Measurements from ENCODE around the gene CDKL4.
"Not testable (repeated sequence)": the region's sequence is repeated elsewhere in the genome, so short reads cannot be mapped to it uniquely, and the experiment has no call there.

The CDKL4 gene

GRCh38 chr2:39202639-39203369, 41.0 kb downstream of the CDKL4 start:
- Histone ChIP-seq H3K36me3 (ENCODE audit: insufficient read depth, low read length) (no peaks in the 10 kb centered on the region), H3K9ac (ENCODE audit: insufficient read length) (peak overlapping the region; percentile 41), H3K4me3 (peak overlapping the region; percentile 64), H3K27ac (peak overlapping the region; percentile 61; the same call in 1 of the 2 replicates), H3K9me3 (ENCODE audit: low read depth, low read length) (no peaks in the 10 kb centered on the region)
- TF ChIP-seq POLR2AphosphoS5 (IDR thresholded peaks at IDR 0.05; ENCODE audit: borderline replicate concordance, low read depth, low read length): no peak
- no peak for TF ChIP-seq FOXP2 (optimal IDR thresholded peaks at IDR 0.05; ENCODE audit: control extremely low read depth, extremely low read length, insufficient read depth)
- TF ChIP-seq EZH2 (IDR thresholded peaks at IDR 0.05): no peak
- DNase-seq (ENCODE audit: low read depth, low spot score): no peak

- not testable (repeated sequence) for DNase-seq (ENCODE audit: low read depth, low spot score); H3K27ac ChIP-seq; H3K4me3 ChIP-seq; H3K9ac ChIP-seq (ENCODE audit: insufficient read length); H3K36me3 ChIP-seq (ENCODE audit: insufficient read depth, low read length); H3K9me3 ChIP-seq (ENCODE audit: low read depth, low read length)
Measured at GRCh38 chr2:39197003-39197402, 46.8 kb downstream of the CDKL4 start.

DNA sequence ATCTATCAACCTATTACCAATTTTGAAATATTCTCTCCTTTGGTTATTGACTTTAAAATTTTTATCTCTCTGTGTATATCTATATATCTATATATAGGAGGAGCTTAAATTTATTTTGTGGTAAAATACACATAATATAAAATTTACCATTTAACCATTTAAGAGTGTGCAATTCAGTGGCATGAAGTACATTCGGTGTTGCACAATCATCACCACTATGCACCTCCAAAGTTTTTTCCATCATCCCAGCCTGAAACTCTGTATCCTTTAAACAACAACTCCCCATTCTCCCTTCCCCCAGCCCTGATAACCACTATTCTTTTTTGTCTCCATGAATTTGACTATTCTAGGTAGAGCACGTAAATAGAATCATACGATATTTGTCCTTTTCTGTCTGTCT, 49.1 kb downstream of the CDKL4 start:
- no peak for TF ChIP-seq EZH2 (IDR thresholded peaks at IDR 0.05)
- TF ChIP-seq POLR2AphosphoS5 (IDR thresholded peaks at IDR 0.05; ENCODE audit: borderline replicate concordance, low read depth, low read length): no peak
- no peak for TF ChIP-seq FOXP2 (optimal IDR thresholded peaks at IDR 0.05; ENCODE audit: control extremely low read depth, extremely low read length, insufficient read depth)
- Histone ChIP-seq H3K4me3 (no peak overlapping the region), H3K27ac (no peak overlapping the region), H3K36me3 (ENCODE audit: insufficient read depth, low read length) (no peaks in the 10 kb centered on the region), H3K9ac (ENCODE audit: insufficient read length) (no peak overlapping the region), H3K9me3 (ENCODE audit: low read depth, low read length) (no peaks in the 10 kb centered on the region)
- no peak for DNase-seq (ENCODE audit: low read depth, low spot score)

DNA sequence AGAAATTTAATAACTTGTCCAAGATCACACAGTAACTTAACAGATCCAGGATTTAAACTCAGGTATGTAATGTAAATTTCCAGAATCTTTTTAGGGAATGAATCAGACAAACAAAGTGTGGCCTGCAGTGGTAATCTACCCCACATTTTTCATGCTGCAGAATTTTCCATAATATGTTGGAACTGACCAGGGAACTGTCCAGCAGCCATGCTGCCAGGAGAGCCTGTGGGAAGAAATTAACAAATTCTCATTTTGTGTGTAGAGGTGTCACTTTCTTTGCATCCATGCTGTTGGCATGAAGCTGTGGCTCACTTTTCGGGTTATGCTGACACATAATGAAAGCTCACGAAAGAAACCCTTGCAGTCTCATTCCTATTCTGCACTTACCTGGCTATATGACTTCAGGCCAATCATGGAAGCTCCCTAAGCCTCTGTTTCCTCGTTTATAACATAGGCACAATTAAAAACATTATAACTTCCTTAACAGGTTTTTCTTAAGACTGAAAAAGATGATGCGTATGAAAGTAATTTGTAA, 54.7 kb downstream of the CDKL4 start:
- H3K9ac ChIP-seq (ENCODE audit: insufficient read length): no peak overlapping the region
- H3K36me3 ChIP-seq (ENCODE audit: insufficient read depth, low read length): no peaks in the 10 kb centered on the region
- H3K4me3 ChIP-seq: no peak overlapping the region
- peak overlapping the region; percentile 58; the same call in 1 of the 2 replicates for H3K27ac ChIP-seq
- DNase-seq (ENCODE audit: low read depth, low spot score): no peak
- no peak for TF ChIP-seq FOXP2 (optimal IDR thresholded peaks at IDR 0.05; ENCODE audit: control extremely low read depth, extremely low read length, insufficient read depth)
- no peak for TF ChIP-seq EZH2 (IDR thresholded peaks at IDR 0.05)
- TF ChIP-seq POLR2AphosphoS5 (IDR thresholded peaks at IDR 0.05; ENCODE audit: borderline replicate concordance, low read depth, low read length): no peak
- no peaks in the 10 kb centered on the region for H3K9me3 ChIP-seq (ENCODE audit: low read depth, low read length)

DNA sequence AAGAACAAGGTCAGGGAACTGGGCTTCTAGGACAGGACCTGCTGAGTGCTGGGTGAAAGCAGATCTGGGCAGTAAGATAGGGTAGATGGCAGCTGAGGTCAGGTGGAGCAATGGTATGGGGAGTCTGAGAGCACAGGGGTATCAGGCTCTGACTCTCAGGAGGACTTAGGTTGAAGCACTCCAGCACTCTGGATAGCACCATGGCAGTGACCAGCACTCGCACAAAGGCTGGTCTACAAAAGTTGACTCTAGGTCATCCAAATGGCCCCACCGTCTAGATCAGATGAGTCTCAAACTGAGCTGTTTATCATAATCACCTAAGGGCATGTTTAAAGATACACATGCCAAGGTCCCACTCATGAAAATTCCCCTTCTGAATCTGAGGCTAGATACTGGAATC, 60.1 kb downstream of the CDKL4 start:
- no peak overlapping the region for H3K9ac ChIP-seq (ENCODE audit: insufficient read length)
- H3K27ac ChIP-seq: no peak overlapping the region
- no peak for TF ChIP-seq EZH2 (IDR thresholded peaks at IDR 0.05)
- TF ChIP-seq POLR2AphosphoS5 (IDR thresholded peaks at IDR 0.05; ENCODE audit: borderline replicate concordance, low read depth, low read length): no peak
- TF ChIP-seq FOXP2 (optimal IDR thresholded peaks at IDR 0.05; ENCODE audit: control extremely low read depth, extremely low read length, insufficient read depth): no peak
- H3K9me3 ChIP-seq (ENCODE audit: low read depth, low read length): no peaks in the 10 kb centered on the region
- H3K4me3 ChIP-seq: no peak overlapping the region
- H3K36me3 ChIP-seq (ENCODE audit: insufficient read depth, low read length): no peaks in the 10 kb centered on the region
- no peak for DNase-seq (ENCODE audit: low read depth, low spot score)

GRCh38 chr2:39181297-39181696, 62.5 kb downstream of the CDKL4 start:
- H3K9me3 ChIP-seq (ENCODE audit: low read depth, low read length): no peaks in the 10 kb centered on the region
- no peak for DNase-seq (ENCODE audit: low read depth, low spot score)
- H3K4me3 ChIP-seq: no peak overlapping the region
- no peak overlapping the region for H3K9ac ChIP-seq (ENCODE audit: insufficient read length)
- TF ChIP-seq FOXP2 (optimal IDR thresholded peaks at IDR 0.05; ENCODE audit: control extremely low read depth, extremely low read length, insufficient read depth): no peak
- no peak for TF ChIP-seq POLR2AphosphoS5 (IDR thresholded peaks at IDR 0.05; ENCODE audit: borderline replicate concordance, low read depth, low read length)
- no peak for TF ChIP-seq EZH2 (IDR thresholded peaks at IDR 0.05)
- no peak overlapping the region for H3K27ac ChIP-seq
- H3K36me3 ChIP-seq (ENCODE audit: insufficient read depth, low read length): no peaks in the 10 kb centered on the region

GRCh38 chr2:39179974-39180960, 63.5 kb downstream of the CDKL4 start:
- H3K9me3 ChIP-seq (ENCODE audit: low read depth, low read length): no peaks in the 10 kb centered on the region
- H3K9ac ChIP-seq (ENCODE audit: insufficient read length): no peak overlapping the region
- no peak overlapping the region for H3K27ac ChIP-seq
- H3K36me3 ChIP-seq (ENCODE audit: insufficient read depth, low read length): no peaks in the 10 kb centered on the region
- TF ChIP-seq EZH2 (IDR thresholded peaks at IDR 0.05) (no peak), FOXP2 (optimal IDR thresholded peaks at IDR 0.05; ENCODE audit: control extremely low read depth, extremely low read length, insufficient read depth) (no peak), POLR2AphosphoS5 (IDR thresholded peaks at IDR 0.05; ENCODE audit: borderline replicate concordance, low read depth, low read length) (no peak)
- H3K4me3 ChIP-seq: no peak overlapping the region
- no peak for DNase-seq (ENCODE audit: low read depth, low spot score)

- Histone ChIP-seq H3K36me3 (ENCODE audit: insufficient read depth, low read length) (no peaks in the 10 kb centered on the region), H3K4me3 (no peak overlapping the region), H3K9ac (ENCODE audit: insufficient read length) (no peak overlapping the region), H3K27ac (no peak overlapping the region), H3K9me3 (ENCODE audit: low read depth, low read length) (no peaks in the 10 kb centered on the region)
- TF ChIP-seq EZH2 (IDR thresholded peaks at IDR 0.05) (no peak), POLR2AphosphoS5 (IDR thresholded peaks at IDR 0.05; ENCODE audit: borderline replicate concordance, low read depth, low read length) (no peak), FOXP2 (optimal IDR thresholded peaks at IDR 0.05; ENCODE audit: control extremely low read depth, extremely low read length, insufficient read depth) (no peak)
- no peak for DNase-seq (ENCODE audit: low read depth, low spot score)
Measured at GRCh38 chr2:39178756-39179155, 65.0 kb downstream of the CDKL4 start.
